DMS153 treated with DMSO at 0.1 percent for 48 hours (cell line): ENCODE results near the gene RIN3.

Source experiments
- DNase-seq: peaks from one replicate; lab custom pipeline; 2025; ENCODE audit not compliant: unreplicated experiment; lab: John Stamatoyannopoulos, UW

The RIN3 gene

DNA sequence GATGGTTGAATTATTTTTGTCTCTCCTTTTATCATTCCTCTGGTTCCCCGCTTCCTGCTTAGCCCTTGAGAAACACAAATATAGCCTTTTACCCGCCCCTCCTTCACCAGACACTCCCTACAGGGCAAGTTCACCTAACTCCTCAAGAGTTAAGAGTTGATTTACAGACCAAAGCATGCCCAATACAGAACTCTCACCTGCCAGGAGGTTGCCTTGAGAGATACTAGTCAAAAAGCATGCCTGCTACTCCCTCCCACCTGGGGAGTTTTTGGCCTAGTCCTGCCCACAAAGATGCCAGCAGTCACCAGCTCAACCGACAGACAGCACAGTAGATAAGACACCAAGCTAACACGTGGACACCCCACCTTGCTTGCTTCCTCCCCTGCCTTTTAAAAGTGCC is 223.6 kb downstream of the RIN3 start:
- DNase-seq = no peak

DNA sequence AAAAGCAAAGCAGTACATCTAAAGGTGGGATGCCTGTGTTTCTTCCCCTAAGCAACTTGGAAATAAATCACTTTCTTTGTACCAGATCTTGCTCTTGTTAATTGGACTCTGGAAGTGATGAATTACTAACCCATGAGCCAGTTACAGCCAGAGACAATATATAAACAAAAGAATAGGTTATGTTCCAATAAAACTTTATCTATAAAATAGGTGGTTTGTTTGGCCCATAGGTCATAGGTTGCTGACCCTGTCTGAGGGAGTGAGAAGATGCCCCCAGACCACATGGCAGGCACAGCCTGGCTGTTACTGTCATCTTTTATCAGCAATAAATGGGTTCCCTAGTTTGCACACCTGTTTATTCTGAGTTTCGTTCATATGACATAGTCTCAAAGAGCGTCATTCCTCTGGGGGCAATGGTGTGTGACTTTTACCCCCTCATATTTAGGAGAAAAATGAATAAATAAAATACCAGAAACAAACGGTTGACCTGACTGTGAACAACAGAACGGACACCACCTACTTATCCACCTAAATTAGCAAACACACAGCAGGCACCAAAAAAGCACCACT is 224.1 kb downstream of the RIN3 start:
- DNase-seq = no peak
